Purkinje cell (primary cell): Measurements from ENCODE around the gene DHX15. TPM values are rescaled to one million over a fixed set of nuclear protein-coding genes. Genes with fewer than 3 reads are reported as not detected.

Source experiments
- polyA plus RNA-seq: library from polyadenylated mRNA; unstranded; fragments of >200 nt; fragmentation: Nextera tagmentation; gene quantifications from 2 replicates; pipeline ENCODE4 v1.2.1, GENCODE V29; 2014

Gene DHX15
- 121 and 126 TPM in 2 replicates for polyA plus RNA-seq

GRCh38 chr4:24584211-24584850 lies at the start of gene DHX15:
DHX15 (minus strand) TSS chr4:24584554; CDS start chr4:24584393, 161 bp downstream.

Other genes starting within 250 kb of the DHX15 start
- not detected in 2 replicates for gene SOD3, start 211.0 kb upstream of the DHX15 start, polyA plus RNA-seq